ENCODE results near the gene PLEKHN1.

Gene PLEKHN1

DNA sequence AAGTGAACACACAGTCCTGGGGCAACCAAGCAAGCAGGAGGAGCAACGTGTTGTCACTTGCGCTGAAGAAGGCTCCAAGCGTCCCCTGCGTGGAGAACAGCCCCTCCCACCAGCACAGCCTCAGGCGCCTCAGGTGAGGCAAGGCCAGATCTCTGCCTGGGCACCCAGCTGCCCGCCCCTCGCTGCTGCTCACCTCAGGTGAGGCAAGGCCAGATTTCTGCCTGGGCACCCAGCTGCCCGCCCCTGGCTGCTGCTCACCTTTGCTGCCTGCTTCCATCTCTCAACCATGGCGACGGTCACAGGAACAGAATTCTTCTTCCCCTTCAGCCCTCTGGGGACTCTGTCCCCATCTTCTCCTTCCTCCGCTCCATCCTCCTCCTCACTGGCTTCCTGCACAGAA is 9.6 kb upstream of the PLEKHN1 start:
- Histone ChIP-seq H4K20me1 (ENCODE audit: insufficient read depth, low read length) (no peaks in the 10 kb centered on the region), H3K27me3 (ENCODE audit: insufficient read depth, low read length) (no peaks in the 10 kb centered on the region), H3K4me1 (ENCODE audit: insufficient read depth, low read length, severe bottlenecking) (peaks cover 26% of the 10 kb centered on the region), H3K27ac (ENCODE audit: low read depth, low read length, poor library complexity, severe bottlenecking) (no peak overlapping the region), H3K4me2 (ENCODE audit: low read length) (no peak overlapping the region), H3K36me3 (ENCODE audit: insufficient read depth, low read length) (peaks cover 54% of the 10 kb centered on the region), H2AFZ (ENCODE audit: low read length) (no peak overlapping the region), H3K4me3 (ENCODE audit: low read depth, low read length, poor library complexity, severe bottlenecking) (no peak overlapping the region), H3K9ac (ENCODE audit: low read length) (no peak overlapping the region), H3K9me2 (ENCODE audit: low read depth, low read length) (no peaks in the 10 kb centered on the region), H3K9me3 (ENCODE audit: low read length) (no peaks in the 10 kb centered on the region), H3K79me2 (ENCODE audit: insufficient read depth, low read length) (peaks cover 12% of the 10 kb centered on the region), H3F3A (ENCODE audit: insufficient read depth, low read length) (no peaks in the 10 kb centered on the region)
- TF ChIP-seq CTCF (IDR thresholded peaks at IDR 0.05; ENCODE audit: low read length) = no peak
- no peak for TF ChIP-seq EZH2 (IDR thresholded peaks at IDR 0.05; ENCODE audit: borderline replicate concordance, low read length)

DNA sequence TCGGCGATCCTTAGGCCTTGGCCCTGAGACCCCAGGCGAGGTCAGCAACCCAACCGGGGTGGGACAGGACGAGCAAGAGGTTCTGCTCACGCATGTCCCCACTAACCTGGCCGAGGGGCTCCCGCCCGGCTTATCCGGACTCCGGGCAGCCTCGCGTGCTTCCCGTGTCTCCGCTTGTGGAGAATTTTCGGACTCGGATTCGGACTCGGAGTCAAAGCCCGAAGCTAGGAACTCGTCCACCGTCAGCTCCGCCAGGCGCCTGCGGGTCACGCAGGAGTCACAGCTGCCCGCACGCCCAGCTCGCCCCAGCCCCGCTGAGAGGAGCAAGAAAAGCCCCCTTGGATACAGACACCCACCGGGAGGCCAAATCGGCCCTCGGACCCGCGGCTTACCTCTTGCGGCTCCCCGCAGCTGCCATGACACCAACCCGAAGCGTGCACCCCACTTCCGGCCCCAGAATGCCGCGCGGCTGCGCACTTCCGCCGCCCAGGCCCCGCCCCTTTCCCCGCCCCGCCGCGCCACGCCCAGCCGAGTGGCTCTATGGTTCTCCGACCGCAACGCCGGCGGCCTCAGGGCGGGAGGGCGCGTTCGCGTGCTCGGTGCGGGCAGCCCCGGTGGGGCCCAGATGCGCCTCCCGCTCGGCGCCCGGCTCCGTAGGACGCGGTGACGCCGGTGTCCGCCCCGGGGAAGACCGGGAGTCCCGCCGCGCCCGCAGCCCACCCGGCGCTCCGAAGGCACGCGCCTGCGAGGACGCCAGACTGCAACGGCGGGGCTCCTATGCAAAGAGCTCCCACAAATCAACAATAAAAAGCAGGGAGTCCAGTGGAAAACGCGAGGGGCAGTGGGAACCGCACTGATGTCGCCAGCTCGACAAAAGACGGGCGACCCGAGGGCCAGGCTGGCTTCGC is 7.2 kb upstream of the PLEKHN1 start, which contains the start of gene NOC2L:
TSS of gene NOC2L (minus strand) at position 434 of the 908 bp plus-strand sequence. CDS start at position 418, 16 bp downstream.
- Histone ChIP-seq H3K79me2 (ENCODE audit: insufficient read depth, low read length) (peaks cover 12% of the 10 kb centered on the region), H3K36me3 (ENCODE audit: insufficient read depth, low read length) (peaks cover 31% of the 10 kb centered on the region)

GRCh38 chr1:959731-960362 is 6.4 kb upstream of the PLEKHN1 start:
- H3K4me2 ChIP-seq (ENCODE audit: low read length) = peak overlapping the region; percentile 76
- no peaks in the 10 kb centered on the region for H3K9me2 ChIP-seq (ENCODE audit: low read depth, low read length)
- H3K79me2 ChIP-seq (ENCODE audit: insufficient read depth, low read length) = peaks cover 12% of the 10 kb centered on the region
- peaks cover 28% of the 10 kb centered on the region for H3K4me1 ChIP-seq (ENCODE audit: insufficient read depth, low read length, severe bottlenecking)
- no peaks in the 10 kb centered on the region for H3K9me3 ChIP-seq (ENCODE audit: low read length)
- no peaks in the 10 kb centered on the region for H3F3A ChIP-seq (ENCODE audit: insufficient read depth, low read length)
- peak overlapping the region; percentile 98 for H3K4me3 ChIP-seq (ENCODE audit: low read depth, low read length, poor library complexity, severe bottlenecking)
- H2AFZ ChIP-seq (ENCODE audit: low read length) = peak overlapping the region; percentile 74; the same call in 1 of the 2 replicates
- no peaks in the 10 kb centered on the region for H3K27me3 ChIP-seq (ENCODE audit: insufficient read depth, low read length)
- no peak for TF ChIP-seq EZH2 (IDR thresholded peaks at IDR 0.05; ENCODE audit: borderline replicate concordance, low read length)
- no peak for TF ChIP-seq CTCF (IDR thresholded peaks at IDR 0.05; ENCODE audit: low read length)
- H3K36me3 ChIP-seq (ENCODE audit: insufficient read depth, low read length) = peaks cover 23% of the 10 kb centered on the region
- peak overlapping the region; percentile 71 for H3K9ac ChIP-seq (ENCODE audit: low read length)
- no peaks in the 10 kb centered on the region for H4K20me1 ChIP-seq (ENCODE audit: insufficient read depth, low read length)
- H3K27ac ChIP-seq (ENCODE audit: low read depth, low read length, poor library complexity, severe bottlenecking) = no peak overlapping the region

More for the DNA sequence above, 7.2 kb upstream of the PLEKHN1 start, which contains the start of gene NOC2L:
- no peak within 1 kb of the TSS for H3K27ac ChIP-seq (ENCODE audit: low read depth, low read length, poor library complexity, severe bottlenecking)
- TF ChIP-seq CTCF (IDR thresholded peaks at IDR 0.05; ENCODE audit: low read length) = no peak
- no peak for TF ChIP-seq EZH2 (IDR thresholded peaks at IDR 0.05; ENCODE audit: borderline replicate concordance, low read length)
- H4K20me1 ChIP-seq (ENCODE audit: insufficient read depth, low read length) = no peaks in the 10 kb centered on the region
- H3K27me3 ChIP-seq (ENCODE audit: insufficient read depth, low read length) = no peaks in the 10 kb centered on the region
- H3F3A ChIP-seq (ENCODE audit: insufficient read depth, low read length) = no peaks in the 10 kb centered on the region
- peak within 1 kb of the TSS; percentile 98 for H3K4me3 ChIP-seq (ENCODE audit: low read depth, low read length, poor library complexity, severe bottlenecking)
- peaks cover 28% of the 10 kb centered on the region for H3K4me1 ChIP-seq (ENCODE audit: insufficient read depth, low read length, severe bottlenecking)
- H3K9me3 ChIP-seq (ENCODE audit: low read length) = no peaks in the 10 kb centered on the region
- H2AFZ ChIP-seq (ENCODE audit: low read length) = peak within 1 kb of the TSS; percentile 74; the same call in 1 of the 2 replicates
- peak within 1 kb of the TSS; percentile 87 for H3K9ac ChIP-seq (ENCODE audit: low read length)
- H3K9me2 ChIP-seq (ENCODE audit: low read depth, low read length) = no peaks in the 10 kb centered on the region
- peak within 1 kb of the TSS; percentile 79 for H3K4me2 ChIP-seq (ENCODE audit: low read length)
